ENCODE results near the gene PYGM. TPM values are rescaled to one million over a fixed set of nuclear protein-coding genes. Genes with fewer than 3 reads are reported as not detected.
A peak's percentile ranks its signal among the peaks of the same experiment; 100 is the strongest.

Gene PYGM
- total RNA-seq, 1 donor from 2014 or later, result 291 TPM

GRCh38 chr11:64791781-64792291, 32.1 kb upstream of the PYGM start:
- Histone ChIP-seq H3K9me3 (ENCODE audit: control insufficient read depth in 3 of 3, low read length in 3 of 3) (no peaks in the 10 kb centered on the region), H3K36me3 (ENCODE audit: control insufficient read depth in 3 of 3, insufficient read depth in 3 of 3, low read length in 3 of 3) (peaks cover 0 to 19% (median 11%) of the 10 kb centered on the region in 3 donors), H3K27me3 (ENCODE audit: control insufficient read depth in 3 of 3, insufficient read depth in 3 of 3, low read length in 3 of 3) (no peaks in the 10 kb centered on the region), H3K27ac (ENCODE audit: low read depth, low read length) (no peak overlapping the region), H3K4me3 (ENCODE audit: low read length in 3 of 3) (no peak overlapping the region), H3K9ac (ENCODE audit: low read depth in 1 of 3, low read length in 3 of 3) (no peak overlapping the region), H3K4me1 (ENCODE audit: control insufficient read depth in 3 of 3, insufficient read depth in 3 of 3, low read length in 3 of 3) (peaks cover 0 to 3% (median 0%) of the 10 kb centered on the region in 3 donors)

GRCh38 chr11:64790205-64791095, 30.7 kb upstream of the PYGM start:
- peaks cover 0 to 11% (median 8%) of the 10 kb centered on the region in 3 donors for H3K36me3 ChIP-seq (ENCODE audit: control insufficient read depth in 3 of 3, insufficient read depth in 3 of 3, low read length in 3 of 3)
- no peaks in the 10 kb centered on the region for H3K9me3 ChIP-seq (ENCODE audit: control insufficient read depth in 3 of 3, low read length in 3 of 3)
- H3K4me1 ChIP-seq (ENCODE audit: control insufficient read depth in 3 of 3, insufficient read depth in 3 of 3, low read length in 3 of 3), result peaks cover 0 to 3% (median 0%) of the 10 kb centered on the region in 3 donors
- no peaks in the 10 kb centered on the region for H3K27me3 ChIP-seq (ENCODE audit: control insufficient read depth in 3 of 3, insufficient read depth in 3 of 3, low read length in 3 of 3)
- no peak overlapping the region for H3K27ac ChIP-seq (ENCODE audit: low read depth, low read length)
- no peak overlapping the region for H3K9ac ChIP-seq (ENCODE audit: low read depth in 1 of 3, low read length in 3 of 3)
- no peak overlapping the region for H3K4me3 ChIP-seq (ENCODE audit: low read length in 3 of 3)

- H3K27me3 ChIP-seq (ENCODE audit: control insufficient read depth in 3 of 3, insufficient read depth in 3 of 3, low read length in 3 of 3), result no peaks in the 10 kb centered on the region
- peaks cover 0 to 3% (median 0%) of the 10 kb centered on the region in 3 donors for H3K4me1 ChIP-seq (ENCODE audit: control insufficient read depth in 3 of 3, insufficient read depth in 3 of 3, low read length in 3 of 3)
- H3K4me3 ChIP-seq (ENCODE audit: low read length in 3 of 3), result no peak overlapping the region
- no peak overlapping the region for H3K9ac ChIP-seq (ENCODE audit: low read depth in 1 of 3, low read length in 3 of 3)
- peaks cover 0 to 11% (median 8%) of the 10 kb centered on the region in 3 donors for H3K36me3 ChIP-seq (ENCODE audit: control insufficient read depth in 3 of 3, insufficient read depth in 3 of 3, low read length in 3 of 3)
- H3K27ac ChIP-seq (ENCODE audit: low read depth, low read length), result no peak overlapping the region
- no peaks in the 10 kb centered on the region for H3K9me3 ChIP-seq (ENCODE audit: control insufficient read depth in 3 of 3, low read length in 3 of 3)
Measured at GRCh38 chr11:64789331-64790204, 29.8 kb upstream of the PYGM start.

GRCh38 chr11:64788321-64789215, 28.8 kb upstream of the PYGM start:
- Histone ChIP-seq H3K9ac (ENCODE audit: low read depth in 1 of 3, low read length in 3 of 3) (no peak overlapping the region), H3K4me1 (ENCODE audit: control insufficient read depth in 3 of 3, insufficient read depth in 3 of 3, low read length in 3 of 3) (peaks cover 0 to 3% (median 0%) of the 10 kb centered on the region in 3 donors), H3K9me3 (ENCODE audit: control insufficient read depth in 3 of 3, low read length in 3 of 3) (no peaks in the 10 kb centered on the region), H3K36me3 (ENCODE audit: control insufficient read depth in 3 of 3, insufficient read depth in 3 of 3, low read length in 3 of 3) (peaks cover 0 to 11% (median 8%) of the 10 kb centered on the region in 3 donors), H3K4me3 (ENCODE audit: low read length in 3 of 3) (no peak overlapping the region), H3K27ac (ENCODE audit: low read depth, low read length) (no peak overlapping the region), H3K27me3 (ENCODE audit: control insufficient read depth in 3 of 3, insufficient read depth in 3 of 3, low read length in 3 of 3) (no peaks in the 10 kb centered on the region)

GRCh38 chr11:64787526-64788320, 27.9 kb upstream of the PYGM start:
- Histone ChIP-seq H3K36me3 (ENCODE audit: control insufficient read depth in 3 of 3, insufficient read depth in 3 of 3, low read length in 3 of 3) (peaks cover 0 to 11% (median 6%) of the 10 kb centered on the region in 3 donors), H3K27me3 (ENCODE audit: control insufficient read depth in 3 of 3, insufficient read depth in 3 of 3, low read length in 3 of 3) (no peaks in the 10 kb centered on the region), H3K4me1 (ENCODE audit: control insufficient read depth in 3 of 3, insufficient read depth in 3 of 3, low read length in 3 of 3) (peaks cover 0 to 3% (median 0%) of the 10 kb centered on the region in 3 donors), H3K9me3 (ENCODE audit: control insufficient read depth in 3 of 3, low read length in 3 of 3) (no peaks in the 10 kb centered on the region), H3K27ac (ENCODE audit: low read depth, low read length) (no peak overlapping the region), H3K4me3 (ENCODE audit: low read length in 3 of 3) (no peak overlapping the region), H3K9ac (ENCODE audit: low read depth in 1 of 3, low read length in 3 of 3) (no peak overlapping the region)

- Histone ChIP-seq H3K27ac (ENCODE audit: low read depth, low read length) (no peak overlapping the region), H3K27me3 (ENCODE audit: control insufficient read depth in 3 of 3, insufficient read depth in 3 of 3, low read length in 3 of 3) (no peaks in the 10 kb centered on the region), H3K36me3 (ENCODE audit: control insufficient read depth in 3 of 3, insufficient read depth in 3 of 3, low read length in 3 of 3) (peaks cover 0 to 11% (median 6%) of the 10 kb centered on the region in 3 donors), H3K9me3 (ENCODE audit: control insufficient read depth in 3 of 3, low read length in 3 of 3) (no peaks in the 10 kb centered on the region), H3K9ac (ENCODE audit: low read depth in 1 of 3, low read length in 3 of 3) (no peak overlapping the region), H3K4me1 (ENCODE audit: control insufficient read depth in 3 of 3, insufficient read depth in 3 of 3, low read length in 3 of 3) (peaks cover 0 to 3% (median 0%) of the 10 kb centered on the region in 3 donors), H3K4me3 (ENCODE audit: low read length in 3 of 3) (no peak overlapping the region)
Measured at GRCh38 chr11:64786308-64786707, 26.5 kb upstream of the PYGM start.

- peaks cover 0 to 5% (median under 1%) of the 10 kb centered on the region in 3 donors for H3K36me3 ChIP-seq (ENCODE audit: control insufficient read depth in 3 of 3, insufficient read depth in 3 of 3, low read length in 3 of 3)
- no peak overlapping the region for H3K4me3 ChIP-seq (ENCODE audit: low read length in 3 of 3)
- no peaks in the 10 kb centered on the region for H3K9me3 ChIP-seq (ENCODE audit: control insufficient read depth in 3 of 3, low read length in 3 of 3)
- no peaks in the 10 kb centered on the region for H3K27me3 ChIP-seq (ENCODE audit: control insufficient read depth in 3 of 3, insufficient read depth in 3 of 3, low read length in 3 of 3)
- no peak overlapping the region for H3K27ac ChIP-seq (ENCODE audit: low read depth, low read length)
- no peak overlapping the region for H3K9ac ChIP-seq (ENCODE audit: low read depth in 1 of 3, low read length in 3 of 3)
- peaks cover 0 to 3% (median 0%) of the 10 kb centered on the region in 3 donors for H3K4me1 ChIP-seq (ENCODE audit: control insufficient read depth in 3 of 3, insufficient read depth in 3 of 3, low read length in 3 of 3)
Measured at GRCh38 chr11:64784813-64785581, 25.2 kb upstream of the PYGM start.

- Histone ChIP-seq H3K27me3 (ENCODE audit: control insufficient read depth in 3 of 3, insufficient read depth in 3 of 3, low read length in 3 of 3) (no peaks in the 10 kb centered on the region), H3K4me1 (ENCODE audit: control insufficient read depth in 3 of 3, insufficient read depth in 3 of 3, low read length in 3 of 3) (peaks cover 33 to 43% (median 35%) of the 10 kb centered on the region in 3 donors), H3K9ac (ENCODE audit: low read depth in 1 of 3, low read length in 3 of 3) (peak within 1 kb of the TSS; percentile 92 to 95 (median 94)), H3K4me3 (ENCODE audit: low read length in 3 of 3) (peak within 1 kb of the TSS; percentile 85 to 97 (median 89)), H3K36me3 (ENCODE audit: control insufficient read depth in 3 of 3, insufficient read depth in 3 of 3, low read length in 3 of 3) (peaks cover 13 to 34% (median 30%) of the 10 kb centered on the region in 3 donors), H3K9me3 (ENCODE audit: control insufficient read depth in 3 of 3, low read length in 3 of 3) (no peaks in the 10 kb centered on the region), H3K27ac (ENCODE audit: low read depth, low read length) (peak within 1 kb of the TSS; percentile 98)
Measured at GRCh38 chr11:64778473-64779298, 18.9 kb upstream of the PYGM start, which contains the start of gene SF1. TSS of gene SF1 (minus strand) at chr11:64778542. CDS start at chr11:64778392, 150 bp downstream.

All from skeletal muscle tissue (tissue), 4 donors.